HL-60 (cell line): ENCODE results near the gene KNSTRN.

Source experiments
- GABPA ChIP-seq: IDR thresholded peaks from 2 replicates; pipeline ENCODE4 v1.6.1; 2012; ENCODE audit warnings: low read depth
- POLR2AphosphoS5 ChIP-seq: IDR thresholded peaks from 2 replicates; pipeline ENCODE4 v1.6.1; 2012; ENCODE audit warnings: low read depth
- SPI1 ChIP-seq: IDR thresholded peaks from 2 replicates; pipeline ENCODE4 v1.6.1; 2012; ENCODE audit warnings: low read depth, mild to moderate bottlenecking, borderline replicate concordance
- TF ChIP-seq, protein P1 (sequence below): IDR thresholded peaks from one replicate; pipeline ENCODE4 v1.5.1; 2011; ENCODE audit warnings: low read length, control low read depth, inconsistent platforms; ENCODE audit not compliant: insufficient read depth
- TF ChIP-seq, protein P2 (sequence below): IDR thresholded peaks from 2 replicates; pipeline ENCODE4 v1.6.1; 2012; ENCODE audit warnings: low read depth; ENCODE audit not compliant: insufficient replicate concordance

DNA sequence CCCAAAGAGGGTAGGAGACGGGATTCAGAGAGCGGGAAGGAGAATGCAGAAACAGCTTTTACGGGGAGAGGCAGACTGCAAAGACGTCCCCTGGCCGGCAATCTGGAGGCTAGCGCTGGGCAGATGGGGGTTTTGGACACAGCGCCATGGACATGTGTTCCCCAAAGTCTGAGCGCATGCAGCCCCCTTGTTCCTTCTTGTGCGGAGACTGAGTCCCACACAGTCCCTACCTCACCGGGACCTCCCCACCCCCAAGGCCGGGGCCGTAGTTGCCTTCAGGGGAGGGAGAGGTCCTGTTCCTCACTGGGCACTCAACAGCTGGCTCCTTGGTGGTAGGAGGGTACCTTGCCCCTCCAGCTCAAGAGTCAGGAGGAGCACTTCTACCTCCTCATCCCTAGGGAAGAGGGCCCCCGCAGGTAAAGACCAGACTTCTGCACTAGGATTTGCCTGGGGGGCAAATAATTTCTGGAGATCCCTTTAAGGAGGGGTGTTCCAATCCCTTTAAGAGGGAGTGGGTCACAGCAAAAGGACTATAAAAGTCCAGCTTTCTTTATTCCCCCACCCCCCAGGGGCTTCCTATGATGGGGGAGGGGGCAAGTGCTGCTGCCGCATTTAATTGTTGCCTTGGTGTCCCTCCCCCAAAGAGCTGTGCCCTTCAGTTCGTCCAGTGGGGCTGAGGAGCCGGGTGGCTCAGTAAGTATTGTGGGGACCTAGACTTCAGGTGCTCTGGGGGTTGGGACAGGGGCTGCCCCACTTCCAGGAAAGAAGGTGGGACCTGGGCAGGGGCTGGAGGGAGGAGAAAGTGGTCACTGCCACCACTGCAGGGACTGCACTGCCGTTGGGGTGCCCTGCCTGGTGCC lies 54.6 kb downstream of the KNSTRN start:
- TF ChIP-seq GABPA (no peak), POLR2AphosphoS5 (no peak), SPI1 (no peak)
- TF ChIP-seq, protein P1, sequence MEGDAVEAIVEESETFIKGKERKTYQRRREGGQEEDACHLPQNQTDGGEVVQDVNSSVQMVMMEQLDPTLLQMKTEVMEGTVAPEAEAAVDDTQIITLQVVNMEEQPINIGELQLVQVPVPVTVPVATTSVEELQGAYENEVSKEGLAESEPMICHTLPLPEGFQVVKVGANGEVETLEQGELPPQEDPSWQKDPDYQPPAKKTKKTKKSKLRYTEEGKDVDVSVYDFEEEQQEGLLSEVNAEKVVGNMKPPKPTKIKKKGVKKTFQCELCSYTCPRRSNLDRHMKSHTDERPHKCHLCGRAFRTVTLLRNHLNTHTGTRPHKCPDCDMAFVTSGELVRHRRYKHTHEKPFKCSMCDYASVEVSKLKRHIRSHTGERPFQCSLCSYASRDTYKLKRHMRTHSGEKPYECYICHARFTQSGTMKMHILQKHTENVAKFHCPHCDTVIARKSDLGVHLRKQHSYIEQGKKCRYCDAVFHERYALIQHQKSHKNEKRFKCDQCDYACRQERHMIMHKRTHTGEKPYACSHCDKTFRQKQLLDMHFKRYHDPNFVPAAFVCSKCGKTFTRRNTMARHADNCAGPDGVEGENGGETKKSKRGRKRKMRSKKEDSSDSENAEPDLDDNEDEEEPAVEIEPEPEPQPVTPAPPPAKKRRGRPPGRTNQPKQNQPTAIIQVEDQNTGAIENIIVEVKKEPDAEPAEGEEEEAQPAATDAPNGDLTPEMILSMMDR = no peak
- TF ChIP-seq, protein P2, sequence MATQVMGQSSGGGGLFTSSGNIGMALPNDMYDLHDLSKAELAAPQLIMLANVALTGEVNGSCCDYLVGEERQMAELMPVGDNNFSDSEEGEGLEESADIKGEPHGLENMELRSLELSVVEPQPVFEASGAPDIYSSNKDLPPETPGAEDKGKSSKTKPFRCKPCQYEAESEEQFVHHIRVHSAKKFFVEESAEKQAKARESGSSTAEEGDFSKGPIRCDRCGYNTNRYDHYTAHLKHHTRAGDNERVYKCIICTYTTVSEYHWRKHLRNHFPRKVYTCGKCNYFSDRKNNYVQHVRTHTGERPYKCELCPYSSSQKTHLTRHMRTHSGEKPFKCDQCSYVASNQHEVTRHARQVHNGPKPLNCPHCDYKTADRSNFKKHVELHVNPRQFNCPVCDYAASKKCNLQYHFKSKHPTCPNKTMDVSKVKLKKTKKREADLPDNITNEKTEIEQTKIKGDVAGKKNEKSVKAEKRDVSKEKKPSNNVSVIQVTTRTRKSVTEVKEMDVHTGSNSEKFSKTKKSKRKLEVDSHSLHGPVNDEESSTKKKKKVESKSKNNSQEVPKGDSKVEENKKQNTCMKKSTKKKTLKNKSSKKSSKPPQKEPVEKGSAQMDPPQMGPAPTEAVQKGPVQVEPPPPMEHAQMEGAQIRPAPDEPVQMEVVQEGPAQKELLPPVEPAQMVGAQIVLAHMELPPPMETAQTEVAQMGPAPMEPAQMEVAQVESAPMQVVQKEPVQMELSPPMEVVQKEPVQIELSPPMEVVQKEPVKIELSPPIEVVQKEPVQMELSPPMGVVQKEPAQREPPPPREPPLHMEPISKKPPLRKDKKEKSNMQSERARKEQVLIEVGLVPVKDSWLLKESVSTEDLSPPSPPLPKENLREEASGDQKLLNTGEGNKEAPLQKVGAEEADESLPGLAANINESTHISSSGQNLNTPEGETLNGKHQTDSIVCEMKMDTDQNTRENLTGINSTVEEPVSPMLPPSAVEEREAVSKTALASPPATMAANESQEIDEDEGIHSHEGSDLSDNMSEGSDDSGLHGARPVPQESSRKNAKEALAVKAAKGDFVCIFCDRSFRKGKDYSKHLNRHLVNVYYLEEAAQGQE = no peak
